AG20443 (cell line): ENCODE results near the gene DIO1.
A peak's percentile ranks its signal among the peaks of the same experiment; 100 is the strongest.
"Not testable (repeated sequence)": the region's sequence is repeated elsewhere in the genome, so short reads cannot be mapped to it uniquely, and the experiment has no call there.

Source experiments
- DNase-seq: peaks from one replicate; pipeline ENCODE4 v3.0.0; 2012; ENCODE audit warnings: low spot score, mixed read lengths

Gene DIO1

DNA sequence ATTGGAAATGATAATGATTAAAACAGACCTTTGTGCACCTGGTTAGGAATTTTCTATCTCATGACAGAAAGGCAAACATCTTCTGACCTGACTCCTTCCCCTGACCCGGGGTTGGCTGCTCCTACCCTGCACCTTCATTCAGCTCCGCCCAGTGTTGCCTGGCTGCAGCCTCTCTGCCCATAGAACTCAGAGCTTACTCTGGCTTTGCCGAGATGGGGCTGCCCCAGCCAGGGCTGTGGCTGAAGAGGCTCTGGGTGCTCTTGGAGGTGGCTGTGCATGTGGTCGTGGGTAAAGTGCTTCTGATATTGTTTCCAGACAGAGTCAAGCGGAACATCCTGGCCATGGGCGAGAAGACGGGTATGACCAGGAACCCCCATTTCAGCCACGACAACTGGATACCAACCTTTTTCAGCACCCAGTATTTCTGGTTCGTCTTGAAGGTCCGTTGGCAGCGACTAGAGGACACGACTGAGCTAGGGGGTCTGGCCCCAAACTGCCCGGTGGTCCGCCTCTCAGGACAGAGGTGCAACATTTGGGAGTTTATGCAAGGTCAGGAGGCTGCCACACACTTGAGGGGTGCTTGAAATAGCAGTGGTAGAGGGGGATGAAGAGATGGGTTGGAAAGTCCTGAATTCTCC, at the start of gene DIO1:
Gene DIO1, plus strand, starts transcription at position 189 of the 638 bp plus-strand sequence. Its CDS starts 24 bp downstream, at position 213.
- no peak for DNase-seq

GRCh38 chr1:53847980-53848379, 46.0 kb upstream of the DIO1 start:
- DNase-seq = no peak

- no peak for DNase-seq
These were observed 43.8 kb upstream of the DIO1 start for GRCh38 chr1:53850082-53850673.

DNA sequence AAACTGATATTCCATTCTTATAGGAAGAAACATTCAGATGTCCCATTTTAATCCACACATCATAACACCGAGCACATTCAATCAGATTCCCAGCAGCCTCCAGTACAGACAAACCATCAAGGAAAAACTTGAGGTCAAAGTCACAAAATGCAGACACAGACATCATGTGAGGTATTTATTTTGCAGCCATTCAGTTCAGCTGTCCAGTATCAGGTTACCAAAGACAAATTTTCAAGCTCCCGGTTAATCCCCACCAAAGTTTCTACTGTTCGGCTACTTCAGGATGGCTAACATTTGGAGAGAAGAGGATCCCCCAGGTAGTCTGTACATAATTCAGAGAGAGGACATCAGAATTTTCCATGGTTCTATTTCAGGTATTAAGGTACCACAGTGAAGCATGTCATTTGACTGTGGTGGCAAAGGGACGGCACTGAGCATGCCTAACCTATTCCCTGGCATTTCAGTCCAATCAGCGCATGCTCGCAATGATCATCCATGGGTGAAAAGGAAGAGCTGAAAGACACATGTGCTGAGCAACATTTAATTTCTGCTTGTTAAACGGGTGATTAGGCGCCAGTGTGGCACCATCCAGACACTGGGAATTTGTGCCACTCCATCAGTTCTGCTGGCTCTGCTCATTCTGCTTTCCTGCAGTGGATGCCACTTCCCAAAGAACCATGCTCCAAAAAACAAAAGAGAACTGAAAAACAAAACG, 42.3 kb upstream of the DIO1 start:
- DNase-seq = no peak

DNA sequence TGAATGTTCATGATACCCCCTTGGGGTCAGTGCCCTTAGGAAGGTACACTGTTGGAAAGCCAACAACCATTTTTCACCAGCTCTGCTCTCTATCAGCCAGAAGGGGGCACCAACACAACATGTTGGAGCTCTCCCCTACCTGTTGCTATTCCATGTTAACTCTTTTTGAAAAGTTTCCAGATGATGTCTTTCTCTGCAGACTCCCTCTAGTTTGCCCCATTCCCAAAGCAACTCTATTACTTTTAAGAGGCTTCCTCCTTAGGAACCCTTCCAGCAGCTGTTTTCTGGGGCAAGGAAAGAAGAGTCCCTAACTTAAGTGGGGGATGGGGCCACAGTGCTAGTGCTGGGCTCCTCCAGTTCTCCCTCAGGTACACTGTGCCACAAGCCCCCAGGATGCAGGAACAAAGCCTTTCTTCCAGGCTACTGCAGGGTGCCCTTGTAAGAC, 33.0 kb upstream of the DIO1 start:
- peak; percentile 68 for DNase-seq

DNA sequence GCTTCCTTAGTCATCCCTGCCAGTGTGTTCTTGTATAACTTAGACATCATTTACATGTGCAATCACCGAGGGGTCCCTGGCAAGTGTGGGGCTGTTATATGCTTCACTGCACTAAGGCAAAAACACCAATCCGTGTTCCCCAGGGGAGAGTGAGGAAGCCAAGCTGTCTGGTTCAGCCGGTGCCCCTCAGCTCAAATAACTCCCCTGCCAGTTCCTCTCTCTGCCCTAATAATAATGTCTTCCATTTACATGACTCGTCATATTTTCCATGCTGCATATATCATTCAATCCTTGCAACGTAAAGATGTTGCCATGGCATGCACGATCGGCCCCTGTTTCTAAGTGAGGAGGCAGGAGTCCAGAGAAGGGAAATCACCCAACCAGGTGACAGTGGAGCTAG, 31.5 kb upstream of the DIO1 start:
- no peak for DNase-seq

GRCh38 chr1:53868565-53868964, 25.4 kb upstream of the DIO1 start:
- DNase-seq = no peak

DNA sequence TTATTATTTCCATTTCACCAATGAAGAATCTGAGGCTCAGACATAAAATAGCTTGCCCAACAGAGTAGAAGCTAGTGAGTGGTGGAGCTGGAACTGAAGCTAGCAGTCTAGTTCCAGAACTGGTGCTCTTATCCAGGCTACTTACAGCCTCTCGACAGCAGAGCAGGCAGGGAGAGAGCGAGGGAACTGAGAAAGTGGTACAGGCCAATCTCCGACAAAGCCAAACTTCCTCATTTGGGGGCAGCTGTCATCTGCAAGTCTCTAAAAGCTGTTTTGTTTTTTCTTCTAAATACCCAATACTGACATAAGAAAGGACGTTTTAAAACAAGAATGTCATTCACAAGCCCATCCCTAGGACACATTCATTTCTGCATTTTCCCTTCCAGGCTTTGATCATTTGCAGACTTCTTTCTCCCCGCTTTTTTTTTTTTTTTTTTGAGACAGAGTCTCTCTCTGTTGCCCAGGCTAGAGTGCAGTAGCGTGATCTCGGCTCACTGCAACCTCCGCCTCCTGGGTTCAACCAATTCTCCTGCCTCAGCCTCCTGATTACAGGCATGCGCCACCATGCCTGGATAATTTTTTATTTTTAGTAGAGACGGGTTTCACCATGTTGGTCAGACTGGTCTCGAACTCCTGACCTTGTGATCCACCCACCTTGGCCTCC, 24.4 kb upstream of the DIO1 start:
- no peak for DNase-seq

GRCh38 chr1:53871221-53871620, 22.8 kb upstream of the DIO1 start:
- DNase-seq = no peak

DNA sequence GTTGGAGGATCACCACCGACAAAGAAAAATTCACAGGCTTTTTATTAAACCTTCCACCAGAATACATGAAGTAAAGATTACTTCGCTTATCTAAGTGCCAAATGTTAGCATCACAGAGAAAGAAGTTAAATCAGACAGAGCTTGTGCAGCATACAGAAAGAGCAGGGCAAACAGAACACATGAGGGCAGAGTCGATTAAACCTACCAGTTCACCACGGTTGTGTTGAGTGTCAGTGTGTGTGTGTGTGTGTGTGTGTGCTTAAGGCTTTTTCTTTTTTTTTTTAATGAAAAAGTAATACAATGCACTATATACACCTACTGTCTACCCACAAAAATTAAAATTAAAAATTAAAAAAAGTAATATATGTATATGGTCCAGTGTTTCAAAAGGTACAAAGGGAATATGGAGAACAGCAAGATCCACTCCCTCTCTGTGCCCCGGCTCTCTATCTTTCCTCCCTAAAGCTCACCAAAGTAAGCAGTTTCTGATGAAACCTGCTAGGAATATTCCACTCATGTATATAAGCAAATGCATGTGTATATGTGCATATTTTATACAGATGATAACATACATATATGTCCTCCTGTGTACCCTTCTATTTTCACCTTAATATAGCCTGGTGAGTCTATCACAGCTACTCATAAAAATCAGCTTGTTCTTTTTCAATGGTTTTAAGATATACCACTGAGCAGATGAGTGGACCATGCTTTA, 22.1 kb upstream of the DIO1 start:
- no peak for DNase-seq

- not testable (repeated sequence) for DNase-seq
These were observed 18.8 kb upstream of the DIO1 start for GRCh38 chr1:53875150-53875549.

DNA sequence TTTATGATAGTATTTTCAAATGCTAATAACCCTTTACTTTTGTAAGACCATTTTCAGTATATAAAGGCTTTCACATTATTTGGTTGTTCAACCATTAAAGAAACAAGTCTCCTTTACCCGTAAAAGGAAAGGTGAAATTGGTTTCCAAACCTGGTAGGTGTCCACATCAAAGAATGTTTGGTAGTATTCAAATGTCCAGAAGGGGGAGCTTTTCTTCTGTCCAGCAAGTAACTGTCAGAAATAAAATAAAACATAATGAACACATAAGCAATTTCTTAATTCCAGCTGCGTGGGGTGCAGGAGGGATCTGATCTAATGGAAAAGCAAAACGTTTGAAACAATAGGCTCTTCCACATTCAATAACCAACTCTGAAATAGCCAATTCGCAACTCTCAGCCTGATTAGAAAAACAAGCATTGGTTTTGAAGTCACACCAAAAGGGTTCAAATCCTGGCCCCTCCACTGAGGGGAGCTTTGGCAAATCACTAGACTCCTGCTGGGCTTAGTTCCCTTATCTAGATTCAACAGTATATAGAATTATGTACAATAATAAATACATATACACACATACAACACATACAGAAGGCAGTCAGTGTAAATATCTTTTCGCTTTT, 15.4 kb upstream of the DIO1 start:
- peak; percentile 58 for DNase-seq

DNA sequence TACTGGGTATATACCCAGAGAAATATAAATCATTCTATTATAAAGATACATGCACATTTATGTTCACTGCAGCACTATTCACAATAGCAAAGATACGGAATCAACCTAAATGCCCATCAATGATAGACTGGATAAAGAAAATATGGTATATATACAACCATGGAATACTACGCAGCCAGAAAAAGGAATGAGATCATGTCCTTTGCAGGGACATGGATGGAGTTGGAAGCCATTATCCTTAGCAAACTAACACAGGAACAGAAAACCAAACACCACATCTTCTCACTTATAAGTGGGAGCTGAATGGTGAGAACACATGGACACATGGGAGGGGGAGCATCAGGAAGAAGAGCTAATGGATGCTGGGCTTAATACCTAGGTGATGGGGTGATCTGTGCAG, 12.1 kb upstream of the DIO1 start:
- DNase-seq = not testable (repeated sequence)

DNA sequence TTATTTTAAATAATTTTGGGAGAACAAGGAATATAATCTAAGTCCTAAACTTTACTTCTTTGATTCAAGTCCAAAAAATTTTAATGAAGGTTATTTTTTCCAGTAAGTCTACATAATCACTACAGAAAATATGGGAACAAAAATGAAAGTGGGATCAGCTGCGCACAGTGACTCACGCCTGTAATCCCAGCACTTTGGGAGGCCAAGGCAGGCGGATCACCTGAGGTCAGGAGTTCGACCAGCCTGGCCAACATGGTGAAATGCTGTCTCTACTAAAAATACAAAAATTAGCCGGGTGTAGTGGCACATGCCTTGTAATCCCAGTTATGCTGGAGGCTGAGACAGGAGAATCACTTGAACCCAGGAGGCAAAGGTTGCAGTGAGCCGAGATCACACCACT, 10.4 kb upstream of the DIO1 start:
- DNase-seq = not testable (repeated sequence)

DNA sequence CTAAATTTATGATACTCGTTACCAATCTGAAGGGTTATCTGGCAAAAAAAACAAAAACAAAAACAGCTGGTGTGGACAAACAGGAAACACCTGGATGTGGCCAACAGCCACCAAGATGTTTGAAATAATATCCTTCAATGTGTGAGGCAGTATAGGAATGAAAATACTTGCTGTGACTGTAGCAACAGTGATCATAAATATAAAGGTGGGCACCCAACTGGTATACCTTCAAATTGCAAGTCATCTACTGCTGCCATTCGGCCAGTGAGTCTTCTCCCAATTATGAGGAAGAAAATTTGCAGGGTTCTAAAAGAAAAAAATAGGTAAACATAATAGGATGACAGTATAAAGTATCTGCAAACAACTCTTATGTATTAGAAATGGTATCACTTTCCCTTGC, 5.3 kb upstream of the DIO1 start:
- DNase-seq = no peak

- DNase-seq = peak; percentile 97
These were observed 4.4 kb upstream of the DIO1 start, which contains the start of gene YIPF1 for GRCh38 chr1:53889304-53890298. Gene YIPF1, minus strand, starts transcription at chr1:53889797. Its CDS starts 860 bp downstream, at chr1:53888937.

DNA sequence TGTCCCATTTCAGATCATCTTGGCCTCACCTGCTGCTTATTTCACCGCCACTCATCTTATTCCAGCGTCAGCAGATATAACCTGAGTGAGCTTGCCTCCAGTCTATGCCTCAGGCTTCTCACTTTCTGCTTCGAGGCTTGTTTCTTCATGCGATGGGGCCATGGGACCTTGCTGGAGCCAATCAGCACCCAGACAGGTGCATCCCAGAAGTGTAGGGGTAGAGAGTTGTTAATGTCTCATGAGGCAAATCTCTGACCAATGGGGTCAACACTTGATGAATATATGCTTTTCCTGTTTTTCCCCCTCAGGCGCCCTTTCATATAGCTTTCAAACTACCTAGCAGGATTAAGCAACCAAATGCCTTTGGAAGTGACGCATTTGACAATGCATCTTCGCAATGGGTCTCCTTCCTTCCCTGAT, 3.5 kb upstream of the DIO1 start:
- no peak for DNase-seq

DNA sequence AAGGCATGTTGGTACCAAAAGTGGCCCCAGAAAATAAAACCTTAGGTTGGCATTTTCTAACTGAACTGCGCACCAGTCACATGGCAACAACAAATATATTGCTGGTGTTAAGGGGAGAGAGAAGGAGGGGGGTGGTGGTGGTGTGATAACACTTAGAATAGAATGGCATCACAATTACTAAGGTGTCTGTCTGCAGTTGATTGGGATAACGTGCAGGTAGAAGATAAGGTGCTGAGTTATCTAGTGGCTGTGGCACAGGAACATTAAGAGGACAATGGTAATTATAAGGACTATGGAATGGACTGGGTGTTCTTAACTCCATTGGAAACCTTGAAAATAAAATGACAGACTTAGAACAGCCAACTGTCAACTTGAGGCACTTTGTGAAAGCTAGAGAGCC, 3.0 kb upstream of the DIO1 start:
- no peak for DNase-seq

- no peak for DNase-seq
These were observed 2.3 kb upstream of the DIO1 start for GRCh38 chr1:53891678-53892077.

GRCh38 chr1:53892911-53893310, 1.1 kb upstream of the DIO1 start:
- DNase-seq = no peak
